ENCODE data around the gene PTPN4.

PTPN4 gene

DNA sequence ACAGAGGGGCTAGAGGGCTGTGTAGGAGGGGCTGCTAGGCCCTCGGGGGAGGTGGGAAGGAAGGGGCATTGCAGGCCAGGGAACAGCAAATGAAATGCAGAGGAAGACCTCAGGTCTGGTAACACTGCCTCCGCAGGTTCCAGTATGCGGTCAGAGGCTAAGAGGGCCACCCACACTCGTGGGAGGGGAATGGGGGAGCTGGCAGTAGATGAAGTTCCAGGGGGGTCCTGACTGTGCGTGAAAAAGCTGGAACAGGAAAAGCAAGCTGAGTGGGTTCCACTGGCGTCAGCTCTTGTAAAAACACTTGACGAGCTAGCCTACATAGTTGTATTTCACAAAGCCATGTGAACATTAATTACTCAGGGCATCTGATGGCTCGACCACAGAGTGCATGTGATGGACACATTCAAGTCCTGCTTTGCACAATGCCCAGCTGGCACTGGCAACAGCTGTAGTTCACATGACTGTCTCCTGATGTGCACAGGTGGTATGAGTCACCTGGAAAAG lies 29.0 kb upstream of the PTPN4 start:
- in situ Hi-C loops (cut with MboI; ENCODE audit: low sequenced_read_pairs), result no loop called here

DNA sequence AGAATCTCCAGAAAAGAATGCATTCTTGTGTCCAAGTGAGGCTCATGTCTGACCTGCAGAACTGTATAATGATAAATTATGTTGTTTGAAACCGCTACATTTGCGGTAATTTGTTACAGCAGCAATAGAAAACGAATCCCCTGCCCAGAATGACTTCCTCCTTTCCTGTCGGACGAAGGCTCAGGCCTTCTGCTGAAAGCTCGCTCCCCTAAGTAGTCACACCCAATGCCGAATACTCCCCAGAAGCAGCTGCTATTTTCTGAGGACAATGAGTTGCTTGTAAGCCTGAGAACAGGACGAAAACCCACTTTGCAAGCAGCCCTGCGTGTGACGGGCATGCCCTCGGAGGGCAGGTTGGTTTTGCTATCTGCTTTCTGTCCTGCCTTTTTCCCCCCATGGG lies 27.7 kb upstream of the PTPN4 start:
- in situ Hi-C loops (cut with MboI; ENCODE audit: low sequenced_read_pairs), result no loop called here

DNA sequence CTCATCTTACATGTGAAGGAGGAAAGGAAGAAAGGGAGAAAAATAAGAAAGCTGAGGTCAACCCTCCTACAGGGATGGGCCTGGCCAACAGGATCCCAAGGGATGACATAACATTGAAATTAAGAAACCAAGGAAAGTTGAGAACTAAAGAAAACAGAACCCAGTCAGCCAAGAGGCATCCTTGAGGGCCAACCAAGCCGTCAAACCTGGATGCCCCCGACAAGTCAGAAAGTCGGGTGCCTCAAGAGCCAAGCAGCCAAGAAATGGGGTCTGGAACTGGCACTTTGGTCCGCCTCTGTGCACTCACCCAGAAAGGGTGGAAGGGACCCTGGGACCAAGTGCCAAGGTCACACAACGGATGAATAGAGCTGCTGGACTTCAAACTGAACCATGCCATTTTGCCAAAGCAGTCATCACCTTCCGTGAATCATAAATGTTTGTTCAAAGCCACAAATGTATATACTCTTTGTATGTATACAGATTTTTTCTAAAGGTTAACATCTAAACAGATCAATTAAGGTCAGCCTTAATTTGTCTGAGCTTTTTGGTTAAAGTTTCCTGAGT lies 27.0 kb upstream of the PTPN4 start:
- in situ Hi-C loops (cut with MboI; ENCODE audit: low sequenced_read_pairs), result no loop called here

- in situ Hi-C loops (cut with MboI; ENCODE audit: low sequenced_read_pairs), result no loop called here
These were observed 25.7 kb upstream of the PTPN4 start for GRCh38 chr2:119734047-119734446.

DNA sequence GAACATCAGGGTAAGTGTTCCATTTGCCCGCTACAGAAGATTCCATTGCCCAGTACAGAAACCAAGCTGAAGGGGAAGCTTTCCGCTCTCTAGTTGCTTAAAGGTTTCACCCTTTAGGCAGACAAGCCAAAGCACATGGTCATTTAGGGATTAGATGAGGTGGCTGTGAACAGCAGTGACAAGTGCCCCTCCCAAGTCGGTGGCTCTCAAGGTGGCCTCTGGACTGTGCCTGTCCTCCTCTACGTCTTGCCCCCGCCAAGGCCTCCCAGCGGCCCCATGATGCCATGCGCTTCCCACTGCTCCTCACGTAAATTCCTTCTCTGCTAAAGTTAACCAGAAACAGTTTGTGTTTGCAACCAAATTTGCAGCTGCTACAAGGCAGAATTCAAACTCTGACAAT lies 24.2 kb upstream of the PTPN4 start:
- in situ Hi-C loops (cut with MboI; ENCODE audit: low sequenced_read_pairs), result no loop called here

GRCh38 chr2:119736021-119736420 lies 23.7 kb upstream of the PTPN4 start:
- in situ Hi-C loops (cut with MboI; ENCODE audit: low sequenced_read_pairs), result no loop called here

GRCh38 chr2:119739580-119740255 lies 20.0 kb upstream of the PTPN4 start:
- in situ Hi-C loops (cut with MboI; ENCODE audit: low sequenced_read_pairs), result no loop called here

- in situ Hi-C loops (cut with MboI; ENCODE audit: low sequenced_read_pairs), result no loop called here
These were observed 18.7 kb upstream of the PTPN4 start for GRCh38 chr2:119741001-119741400.

- in situ Hi-C loops (cut with MboI; ENCODE audit: low sequenced_read_pairs), result no loop called here
These were observed 17.9 kb upstream of the PTPN4 start for GRCh38 chr2:119741868-119742267.

- in situ Hi-C loops (cut with MboI; ENCODE audit: low sequenced_read_pairs), result no loop called here
These were observed 15.3 kb upstream of the PTPN4 start for GRCh38 chr2:119744335-119744939.

- in situ Hi-C loops (cut with MboI; ENCODE audit: low sequenced_read_pairs), result no loop called here
These were observed 14.2 kb upstream of the PTPN4 start for GRCh38 chr2:119745566-119745965.

DNA sequence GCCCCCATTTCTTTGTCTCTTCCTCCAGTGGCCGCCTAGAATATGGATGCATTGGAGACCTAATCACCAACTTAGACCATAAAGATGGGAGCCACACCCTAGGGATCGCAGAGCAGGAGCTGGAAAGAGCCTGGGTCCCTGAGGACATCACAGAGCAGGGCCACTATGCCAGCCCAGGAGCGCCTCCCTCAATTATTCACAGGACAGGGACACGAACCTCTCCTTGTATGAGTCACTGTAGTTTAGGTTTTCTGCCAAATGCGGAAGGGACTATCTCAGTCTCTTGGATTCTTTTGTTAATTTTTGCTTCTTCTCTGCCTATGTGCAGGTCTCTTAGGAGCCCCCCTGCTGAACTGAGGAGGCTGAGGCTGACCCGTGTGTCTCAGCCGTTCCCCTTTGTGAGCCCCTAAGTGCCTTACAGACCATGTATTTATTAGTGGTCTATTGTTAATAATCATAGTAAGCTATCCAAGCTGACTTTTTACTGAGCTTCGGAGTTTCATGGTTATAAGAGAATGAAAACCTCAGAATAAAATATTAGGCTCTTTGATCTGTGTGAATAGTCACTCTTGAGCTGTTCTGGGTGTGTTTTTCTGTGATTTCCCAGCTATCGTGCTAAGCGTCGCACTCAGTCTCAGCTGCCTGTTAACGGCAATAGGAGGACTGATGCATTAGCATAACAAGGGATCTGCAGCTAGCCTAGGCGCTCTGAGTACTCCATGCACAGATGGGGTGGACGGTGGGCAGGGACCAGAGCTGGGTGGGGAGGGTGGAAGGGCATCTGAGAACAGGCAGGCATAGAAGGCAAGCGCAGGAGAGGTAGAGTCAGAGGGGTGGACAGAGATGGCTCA lies 12.7 kb upstream of the PTPN4 start:
- in situ Hi-C loops (cut with MboI; ENCODE audit: low sequenced_read_pairs), result no loop called here

GRCh38 chr2:119748135-119748534 lies 11.6 kb upstream of the PTPN4 start:
- in situ Hi-C loops (cut with MboI; ENCODE audit: low sequenced_read_pairs), result no loop called here

DNA sequence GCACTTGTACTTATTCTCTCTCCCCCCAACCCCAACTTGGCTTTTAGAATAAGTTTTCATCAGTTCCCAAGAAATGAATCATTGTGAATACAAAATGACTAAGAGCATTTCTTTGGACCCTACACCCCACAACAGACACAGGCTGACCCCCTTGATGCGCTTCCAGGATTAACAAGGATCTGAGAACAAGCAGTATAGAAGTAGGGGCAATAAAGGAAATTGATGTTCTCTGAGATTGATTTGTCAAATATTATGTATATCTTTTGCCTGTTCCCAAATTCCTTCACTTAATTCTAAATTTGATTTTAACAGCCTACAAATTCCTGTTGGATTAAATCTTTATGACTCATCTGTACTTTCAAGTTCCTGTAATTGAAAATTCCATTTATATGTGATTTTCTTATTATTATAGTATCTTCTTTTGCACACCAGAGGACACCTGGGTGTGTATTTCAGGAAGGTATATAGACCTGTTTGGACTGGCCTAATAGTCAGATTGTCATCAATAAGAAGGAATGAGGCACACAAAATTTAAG lies 10.2 kb upstream of the PTPN4 start:
- in situ Hi-C loops (cut with MboI; ENCODE audit: low sequenced_read_pairs), result no loop called here

DNA sequence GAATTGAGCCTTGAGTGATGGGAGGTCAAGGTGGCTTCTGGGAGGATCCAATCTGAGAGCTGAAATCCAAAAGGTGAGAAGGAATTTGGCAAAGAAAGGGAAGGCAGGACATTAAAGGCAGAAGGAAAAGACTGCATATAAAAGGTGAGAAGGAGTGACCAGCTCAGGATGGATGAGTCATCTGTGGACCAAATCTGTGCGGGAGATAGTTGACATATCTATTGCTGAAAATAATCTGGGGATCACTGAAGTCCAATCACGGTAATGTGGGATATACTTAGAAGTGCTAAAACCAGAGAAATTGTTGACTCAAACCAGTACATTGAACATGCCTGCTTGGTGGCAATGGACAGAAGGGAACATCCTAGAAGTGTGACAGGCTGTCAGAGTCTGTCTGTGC lies 8.0 kb upstream of the PTPN4 start:
- in situ Hi-C loops (cut with MboI; ENCODE audit: low sequenced_read_pairs), result no loop called here

GRCh38 chr2:119753041-119753929 lies 6.4 kb upstream of the PTPN4 start:
- in situ Hi-C loops (cut with MboI; ENCODE audit: low sequenced_read_pairs), result no loop called here

GRCh38 chr2:119753930-119754321 lies 5.8 kb upstream of the PTPN4 start:
- in situ Hi-C loops (cut with MboI; ENCODE audit: low sequenced_read_pairs), result no loop called here

GRCh38 chr2:119755906-119756305 lies 3.8 kb upstream of the PTPN4 start:
- in situ Hi-C loops (cut with MboI; ENCODE audit: low sequenced_read_pairs), result no loop called here

- in situ Hi-C loops (cut with MboI; ENCODE audit: low sequenced_read_pairs), result no loop called here
These were observed 2.9 kb upstream of the PTPN4 start for GRCh38 chr2:119756837-119757236.

- in situ Hi-C loops (cut with MboI; ENCODE audit: low sequenced_read_pairs), result no loop called here
These were observed 756 bp upstream of the PTPN4 start for GRCh38 chr2:119758881-119759450.

All from hTERT RPE-1 (cell line).